GM19468 (cell line): ENCODE data around the gene FBXW11.
"Not testable (repeated sequence)": the region's sequence is repeated elsewhere in the genome, so short reads cannot be mapped to it uniquely, and the experiment has no call there.

Experiments used
- ATAC-seq: cut with Tn5 transposase; IDR thresholded peaks from one replicate; pipeline ENCODE4 v1.9.1; 2021; ENCODE audit warnings: mild to moderate bottlenecking, moderate library complexity, moderate number of reproducible peaks; ENCODE audit not compliant: unreplicated experiment; ENCODE audit errors: extremely low read depth

FBXW11 gene

GRCh38 chr5:171888051-171888481, 118.4 kb downstream of the FBXW11 start:
- ATAC-seq = no peak

GRCh38 chr5:171886037-171886436, 120.4 kb downstream of the FBXW11 start:
- not testable (repeated sequence) for ATAC-seq

GRCh38 chr5:171882118-171882517, 124.3 kb downstream of the FBXW11 start:
- ATAC-seq = no peak

DNA sequence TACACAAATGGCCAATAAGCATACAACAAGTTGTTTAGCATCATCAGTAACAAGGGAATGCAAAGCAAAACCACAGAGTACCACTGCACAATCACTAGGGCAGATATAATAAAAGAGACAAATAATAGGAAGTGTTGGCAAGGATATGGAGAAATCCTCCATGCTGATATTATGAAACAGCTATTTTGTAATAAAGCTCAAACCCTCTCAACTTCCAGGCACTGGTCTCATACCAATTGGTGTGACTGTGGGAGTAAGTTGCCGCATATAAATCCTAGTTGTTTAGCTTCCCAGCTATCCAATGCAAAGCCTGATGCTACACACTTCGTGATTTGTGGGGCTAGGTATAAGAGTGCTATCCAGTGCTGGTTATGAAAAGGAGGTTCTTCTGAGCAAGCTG, 132.2 kb downstream of the FBXW11 start:
- ATAC-seq = no peak

DNA sequence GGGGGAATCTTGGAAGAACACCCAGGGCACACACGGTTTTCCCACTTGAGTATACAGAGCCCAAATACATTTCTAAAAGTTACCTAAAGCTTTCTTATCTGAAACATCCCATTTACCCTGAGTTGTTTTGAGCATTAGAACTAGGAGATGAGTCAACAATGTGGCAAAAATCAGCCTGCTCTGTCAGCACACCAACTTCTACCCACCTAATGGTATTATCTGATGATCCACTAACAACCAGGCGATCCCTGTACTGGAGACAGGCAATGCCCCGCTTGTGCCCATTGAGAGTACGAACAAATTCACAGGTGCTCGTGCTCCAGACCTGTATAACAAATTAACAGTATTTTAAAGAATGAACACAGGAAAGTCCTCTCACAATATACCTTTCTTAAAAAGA, 133.8 kb downstream of the FBXW11 start:
- ATAC-seq = no peak

- no peak for ATAC-seq
Observed at GRCh38 chr5:171871711-171872110, 134.7 kb downstream of the FBXW11 start.

DNA sequence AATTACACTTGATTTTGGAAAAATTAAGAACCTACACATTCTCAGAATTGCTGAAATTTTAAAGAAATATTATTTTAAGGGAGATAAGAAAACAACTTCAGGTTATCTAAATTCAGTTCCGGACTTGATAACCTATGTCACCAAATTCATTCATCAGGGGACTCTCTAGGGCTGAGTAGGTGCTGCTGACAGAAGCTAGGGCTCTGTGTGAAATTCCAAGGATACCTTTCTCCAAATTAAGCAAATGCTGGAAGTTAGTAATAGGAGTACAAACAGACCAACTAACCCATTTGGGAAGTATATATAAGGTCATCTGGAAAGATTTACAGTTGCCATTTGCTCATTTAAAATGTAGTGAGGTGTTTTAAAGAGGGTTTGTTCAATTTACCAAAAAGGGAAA, 136.5 kb downstream of the FBXW11 start:
- no peak for ATAC-seq

GRCh38 chr5:171868236-171868635, 138.2 kb downstream of the FBXW11 start:
- ATAC-seq = no peak

DNA sequence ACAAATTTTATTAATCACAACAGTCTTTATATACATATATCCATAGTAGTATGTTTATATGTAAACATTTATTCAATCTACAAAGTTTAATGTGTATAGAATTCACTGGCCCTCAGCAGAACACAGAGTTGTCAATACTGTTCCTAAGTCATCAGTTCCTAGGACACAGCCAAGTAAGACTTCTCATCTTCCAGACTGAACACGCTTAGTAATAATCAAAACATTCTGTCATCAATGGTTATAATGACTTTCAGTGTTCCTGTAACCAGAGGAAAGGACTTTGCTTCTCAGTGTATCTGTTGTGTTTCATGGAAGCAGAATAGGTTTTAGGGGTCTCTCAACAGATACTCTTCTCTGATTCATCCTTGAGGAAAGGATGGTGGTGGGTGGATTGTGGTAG, 138.7 kb downstream of the FBXW11 start:
- ATAC-seq = no peak

GRCh38 chr5:171865471-171865870, 141.0 kb downstream of the FBXW11 start:
- ATAC-seq = no peak

DNA sequence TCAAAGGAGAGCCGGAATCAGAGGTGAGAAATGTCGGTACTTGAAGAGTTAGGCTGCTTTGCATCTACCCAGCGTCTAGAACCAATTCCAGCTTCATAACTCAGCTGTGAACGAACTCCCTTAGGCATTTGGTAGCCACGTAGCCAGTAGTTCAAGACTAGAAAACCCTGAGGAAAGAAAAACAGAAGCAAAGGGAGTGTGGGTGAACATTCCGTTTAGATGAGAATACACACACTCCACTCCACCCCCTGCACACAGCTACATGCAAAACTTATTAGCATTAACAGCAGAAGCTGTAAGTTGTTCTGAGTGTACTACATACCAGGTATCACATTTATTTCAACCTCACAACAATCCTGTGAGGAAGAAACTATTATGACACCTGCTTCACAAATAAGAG, 142.5 kb downstream of the FBXW11 start:
- no peak for ATAC-seq

- no peak for ATAC-seq
Observed at GRCh38 chr5:171862624-171863023, 143.8 kb downstream of the FBXW11 start.

- no peak for ATAC-seq
Observed at GRCh38 chr5:171861381-171861780, 145.1 kb downstream of the FBXW11 start.

DNA sequence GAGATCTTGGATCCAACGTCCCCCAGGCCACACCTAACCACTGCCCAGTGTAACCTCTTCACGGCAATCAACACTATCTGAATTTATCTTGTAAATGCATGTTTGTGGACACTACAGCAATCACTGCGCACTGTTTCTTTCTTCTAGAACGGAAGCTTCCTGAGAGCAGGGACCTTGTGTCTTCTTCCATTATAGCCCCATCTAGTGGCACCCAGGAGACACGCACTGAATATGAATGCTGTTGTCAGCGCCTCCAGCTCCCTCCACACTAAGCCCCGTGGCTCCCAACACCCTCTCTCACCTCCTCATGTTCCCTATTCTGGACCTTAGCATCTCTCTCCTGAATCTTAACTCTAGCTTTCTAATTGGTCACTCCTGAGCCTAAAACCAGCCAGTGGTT, 148.1 kb downstream of the FBXW11 start:
- no peak for ATAC-seq

DNA sequence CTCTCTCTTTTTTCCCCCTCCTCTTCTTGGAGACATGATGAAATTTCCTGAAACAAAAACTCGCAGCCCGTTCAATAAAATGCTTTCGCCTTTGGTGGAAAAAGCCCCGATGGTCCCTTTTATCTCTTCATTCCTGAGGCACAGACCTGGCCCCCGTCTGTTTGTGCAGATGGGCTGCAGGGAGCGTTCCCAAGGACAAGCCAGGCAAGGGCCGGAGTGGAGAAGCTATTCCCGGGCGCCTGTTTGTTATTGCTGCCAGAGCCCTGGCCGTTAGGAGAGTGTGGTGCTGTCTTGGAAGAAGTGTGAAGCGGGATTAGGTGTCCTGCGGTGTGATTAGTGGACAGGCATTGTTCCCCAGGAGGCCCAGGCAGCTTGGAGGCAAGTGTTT, 149.0 kb downstream of the FBXW11 start:
- ATAC-seq = no peak

GRCh38 chr5:171855798-171856763, 150.4 kb downstream of the FBXW11 start:
- ATAC-seq = no peak

- ATAC-seq = no peak
Observed at GRCh38 chr5:171855265-171855664, 151.2 kb downstream of the FBXW11 start.

DNA sequence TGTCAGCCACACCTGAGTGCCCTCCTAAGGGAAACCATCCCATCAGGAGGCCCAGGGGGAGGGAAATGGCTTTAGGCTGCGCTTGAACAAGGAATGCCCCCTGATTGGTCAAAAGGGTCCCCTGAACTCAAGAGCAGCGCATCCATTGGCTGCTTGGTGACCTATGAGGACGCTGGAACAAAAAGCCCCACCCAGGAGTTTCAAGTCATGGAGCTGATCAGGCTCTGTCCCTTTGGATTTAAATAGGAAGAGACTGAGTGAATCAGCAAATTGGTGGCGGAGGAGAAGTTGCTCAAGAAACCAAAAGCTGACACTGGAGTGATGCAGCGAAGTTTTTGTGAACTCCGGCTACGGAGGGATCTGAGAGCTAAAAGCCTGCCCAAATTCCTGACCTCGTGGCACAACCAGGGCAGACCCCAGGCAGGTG, 154.2 kb downstream of the FBXW11 start:
- ATAC-seq = no peak

DNA sequence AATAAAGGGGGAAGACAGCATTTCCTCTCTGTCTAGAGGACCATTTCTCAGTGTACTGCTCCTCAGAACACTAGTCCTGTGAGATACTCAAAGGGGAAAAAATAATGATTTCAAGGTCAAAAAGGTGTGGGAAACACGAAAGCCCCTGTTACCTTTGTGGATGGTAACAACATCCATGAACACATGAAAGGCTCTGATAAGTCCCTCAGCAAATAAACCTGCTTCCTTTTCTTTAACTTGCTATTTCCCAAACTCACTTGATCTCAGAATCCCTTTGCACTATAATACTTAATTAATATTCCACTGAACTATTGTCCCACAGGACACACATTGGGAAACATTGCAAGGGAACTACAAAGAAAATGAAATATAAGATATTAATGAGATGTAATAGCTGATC, 155.2 kb downstream of the FBXW11 start:
- ATAC-seq = no peak

DNA sequence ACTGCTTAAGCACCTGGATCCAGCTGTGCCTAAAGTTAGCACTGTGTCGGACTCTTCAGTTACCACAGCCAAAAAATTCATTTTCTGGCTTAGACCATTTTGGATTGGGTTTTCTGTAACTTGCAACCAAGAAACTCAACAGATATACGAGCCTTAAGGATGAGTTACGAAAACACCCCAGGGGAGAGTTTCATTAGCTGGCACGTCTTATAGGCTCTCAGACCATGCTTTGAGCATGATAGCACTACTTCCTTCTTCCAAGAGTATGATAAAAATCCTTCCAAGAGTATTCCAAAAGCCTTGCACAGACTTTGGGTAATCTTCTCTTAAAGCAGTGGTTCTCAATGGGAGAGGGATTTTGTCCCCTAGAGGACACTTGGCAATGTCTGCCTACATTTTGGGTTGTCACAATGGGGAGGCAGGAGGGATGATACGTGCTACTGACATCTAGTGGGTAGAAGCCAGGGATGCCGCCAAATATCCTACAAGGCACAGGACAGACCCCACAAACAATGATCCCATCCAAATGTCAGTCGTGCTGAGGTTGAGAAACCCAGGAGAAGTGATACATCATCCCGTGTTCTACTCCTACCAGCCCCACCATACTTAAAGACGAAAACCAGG, 156.0 kb downstream of the FBXW11 start:
- ATAC-seq = no peak

- no peak for ATAC-seq
Observed at GRCh38 chr5:171849585-171850323, 156.7 kb downstream of the FBXW11 start.
